NCI-H146 treated with DMSO at 0.1 percent for 48 hours (cell line): ENCODE results near the gene PLEKHG3.
"Not testable (repeated sequence)": the region's sequence is repeated elsewhere in the genome, so short reads cannot be mapped to it uniquely, and the experiment has no call there.

Source experiments
- DNase-seq: peaks from one replicate; lab custom pipeline; 2025; ENCODE audit not compliant: unreplicated experiment; lab: John Stamatoyannopoulos, UW

The PLEKHG3 gene

DNA sequence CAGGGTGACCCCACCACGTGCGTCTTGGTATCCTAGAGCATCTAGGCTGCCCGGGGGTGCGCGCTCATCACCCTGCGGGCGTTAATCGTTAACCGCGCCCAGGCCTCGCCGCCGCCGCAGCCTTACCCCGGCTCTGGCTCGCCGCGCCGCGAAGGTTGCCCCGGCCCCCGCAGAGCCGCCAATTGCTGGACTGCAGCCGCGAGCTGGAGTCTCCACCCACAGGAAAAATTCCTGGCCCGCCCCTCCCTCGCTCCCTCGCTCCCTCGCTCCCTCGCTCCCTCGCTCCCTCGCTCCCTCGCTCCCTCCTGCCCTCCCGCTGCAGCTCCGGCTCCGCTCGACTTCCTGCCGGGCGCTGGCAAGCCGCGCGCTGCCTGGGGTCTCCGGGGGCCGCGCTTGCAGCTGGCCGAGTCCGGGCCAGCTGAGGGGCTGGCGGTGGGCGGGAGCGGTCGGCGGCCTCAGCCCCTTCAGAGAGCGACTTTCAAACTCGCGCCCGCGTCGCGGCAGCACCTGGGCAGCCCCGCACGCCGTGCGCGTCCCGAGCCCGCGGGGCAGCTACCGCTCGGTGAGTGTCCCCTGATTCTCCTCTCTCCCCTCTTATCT lies at the start of gene PLEKHG3:
Gene PLEKHG3 (plus strand): TSS at position 282 of the 600 bp plus-strand sequence. CDS start 23,208 bp downstream, outside the sequence.
- peak; percentile 65 for DNase-seq

DNA sequence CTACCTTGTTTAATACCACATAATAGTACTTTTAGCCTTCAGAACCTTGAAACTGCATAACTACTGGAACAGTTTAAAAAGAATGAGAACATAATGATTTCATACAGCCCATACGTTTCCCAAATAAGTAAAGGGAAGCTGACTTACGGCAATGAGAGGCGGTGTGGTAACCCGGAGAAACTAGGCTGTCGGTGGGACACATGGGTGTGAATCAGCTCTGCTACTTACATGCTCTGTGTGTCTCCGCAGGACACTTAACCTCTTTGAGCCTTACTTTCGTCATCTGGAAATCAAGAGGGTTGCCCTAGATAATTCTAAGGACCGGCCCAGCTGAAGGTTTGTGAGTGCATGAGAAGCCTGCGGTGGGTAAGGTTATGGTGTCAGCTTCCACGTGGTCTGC lies 49.3 kb upstream of the PLEKHG3 start:
- no peak for DNase-seq

DNA sequence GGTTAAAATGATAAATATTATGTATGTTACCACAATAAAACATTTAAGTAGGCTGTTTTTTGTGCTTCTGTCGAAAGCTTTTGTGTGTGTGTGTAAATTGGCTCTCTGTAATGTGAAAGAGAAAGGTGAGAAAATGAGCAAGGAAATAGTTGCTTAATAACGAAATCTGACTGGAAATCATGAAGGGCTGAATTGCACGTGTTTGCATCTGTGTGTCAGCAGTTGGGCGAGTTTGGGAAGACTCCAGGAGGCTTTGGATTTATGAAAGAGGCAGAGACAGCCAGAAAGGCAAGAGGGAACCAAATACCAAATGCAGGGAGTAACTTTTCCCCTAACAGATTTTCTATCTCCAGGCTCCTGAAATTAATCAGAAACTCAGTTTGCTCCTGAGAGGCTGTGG lies 47.2 kb upstream of the PLEKHG3 start:
- no peak for DNase-seq

DNA sequence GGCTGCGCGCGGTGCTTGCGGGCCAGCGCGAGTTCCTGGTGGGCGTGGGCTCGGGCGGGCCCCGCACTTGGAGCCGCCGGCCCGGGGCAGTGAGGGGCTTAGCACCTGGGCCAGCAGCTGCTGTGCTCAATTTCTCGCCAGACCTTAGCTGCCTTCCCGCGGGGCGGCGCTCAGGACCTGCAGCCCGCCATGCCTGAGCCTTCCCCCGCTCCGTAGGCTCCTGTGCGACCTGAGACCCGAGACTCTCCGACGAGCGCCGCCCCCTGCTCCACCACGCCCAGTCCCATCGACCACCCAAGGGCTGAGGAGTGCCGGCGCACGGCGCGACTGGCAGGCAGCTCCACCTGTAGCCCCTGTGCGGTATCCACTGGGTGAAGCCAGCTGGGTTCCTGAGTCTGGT lies 46.0 kb upstream of the PLEKHG3 start:
- no peak for DNase-seq

DNA sequence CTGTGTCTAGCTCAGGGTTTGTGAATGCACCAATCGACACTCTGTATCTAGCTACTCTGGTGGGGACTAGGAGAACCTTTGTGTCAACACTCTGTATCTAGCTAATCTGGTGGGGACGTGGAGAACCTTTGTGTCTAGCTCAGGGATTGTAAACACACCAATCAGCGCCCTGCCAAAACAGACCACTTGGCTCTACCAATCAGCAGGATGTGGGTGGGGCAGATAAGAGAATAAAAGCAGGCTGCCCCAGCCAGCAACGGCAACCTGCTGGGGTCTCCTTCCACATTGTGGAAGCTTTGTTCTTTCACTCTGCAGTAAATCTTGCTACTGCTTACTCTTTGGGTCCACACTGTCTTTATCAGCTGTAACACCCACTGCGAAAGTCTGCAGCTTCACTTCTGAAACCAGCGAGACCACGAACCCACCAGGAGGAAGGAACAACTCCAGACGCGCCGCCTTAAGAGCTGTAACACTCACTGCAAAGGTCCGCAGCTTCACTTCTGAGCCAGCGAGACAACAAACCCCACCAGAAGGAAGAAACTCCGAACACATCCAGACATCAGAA lies 45.4 kb upstream of the PLEKHG3 start:
- DNase-seq = not testable (repeated sequence)

DNA sequence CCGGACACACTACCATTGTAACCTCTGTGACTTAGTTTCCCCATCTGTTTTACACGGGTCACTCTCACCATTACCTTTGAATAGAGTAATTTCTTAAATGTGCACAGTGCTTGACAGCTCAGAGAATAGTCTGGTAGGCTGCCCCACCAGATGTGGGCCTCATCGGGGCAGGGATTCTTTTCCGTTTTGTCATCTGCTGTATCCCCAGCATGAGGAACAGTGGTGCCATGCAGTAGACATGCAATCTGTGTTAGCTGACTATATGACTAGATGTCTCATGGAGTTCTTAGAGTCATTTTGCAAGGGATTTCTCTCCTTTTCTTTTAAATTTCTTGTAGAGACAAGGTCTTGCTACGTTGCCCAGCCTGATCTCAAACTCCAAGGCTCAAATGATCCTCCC lies 44.9 kb upstream of the PLEKHG3 start:
- DNase-seq = no peak

DNA sequence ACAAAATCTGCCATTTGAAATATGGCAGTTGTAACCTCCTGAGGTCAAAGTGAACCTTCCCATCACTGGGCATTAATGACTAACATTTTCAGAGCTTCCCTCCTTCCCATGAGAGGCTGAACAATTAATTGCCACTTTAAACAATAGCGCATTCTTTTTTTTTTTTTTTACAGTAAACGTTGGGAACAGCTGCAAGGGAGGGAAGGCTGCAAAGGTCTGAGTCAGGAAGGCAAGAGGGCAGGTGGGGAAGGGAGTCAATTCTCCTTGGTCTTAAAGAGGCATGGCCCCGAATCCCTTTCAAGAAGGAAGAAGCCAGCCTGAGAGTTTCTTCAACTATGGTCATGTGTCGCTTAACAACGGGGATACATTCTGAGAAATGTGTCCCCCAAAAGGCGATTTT lies 41.0 kb upstream of the PLEKHG3 start:
- DNase-seq = peak; percentile 59

DNA sequence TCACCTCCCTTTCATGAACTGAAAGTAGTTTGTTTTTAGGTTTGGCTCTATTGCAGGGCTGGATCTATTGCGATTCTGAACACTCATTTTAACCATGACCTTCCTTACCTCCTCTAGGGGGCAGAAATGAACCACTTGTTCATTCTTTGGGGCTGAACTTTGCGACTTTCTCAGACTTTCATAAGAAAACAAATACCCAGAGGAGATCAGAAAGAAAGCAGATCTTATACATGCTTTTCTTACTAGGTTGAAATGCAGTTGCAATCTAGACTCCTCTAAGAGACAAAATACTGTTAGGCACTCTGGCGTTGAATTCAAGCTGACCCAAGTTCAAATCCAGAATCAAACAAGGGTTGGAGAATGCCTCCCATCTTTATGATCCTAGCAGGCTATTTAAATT lies 32.6 kb upstream of the PLEKHG3 start:
- DNase-seq = peak; percentile 8

DNA sequence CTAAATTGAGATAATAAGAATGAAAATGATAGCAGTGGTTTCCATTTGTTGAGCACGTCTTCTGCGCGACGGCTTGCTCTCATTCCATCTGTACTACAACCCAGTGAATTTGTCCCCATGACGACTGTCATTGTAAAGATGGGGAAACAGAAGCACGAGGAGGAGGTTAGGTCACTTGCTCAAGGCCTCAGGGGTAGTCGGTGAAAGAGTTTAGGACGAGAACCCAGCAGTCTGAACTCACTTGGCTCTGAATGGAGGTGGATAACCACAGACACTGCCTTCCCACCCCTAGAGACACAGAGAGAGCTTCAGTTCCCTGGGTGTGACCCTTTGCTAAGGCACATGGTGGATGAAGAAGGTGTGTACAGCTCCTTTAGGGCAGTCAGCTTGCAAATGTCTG lies 30.9 kb upstream of the PLEKHG3 start:
- no peak for DNase-seq

DNA sequence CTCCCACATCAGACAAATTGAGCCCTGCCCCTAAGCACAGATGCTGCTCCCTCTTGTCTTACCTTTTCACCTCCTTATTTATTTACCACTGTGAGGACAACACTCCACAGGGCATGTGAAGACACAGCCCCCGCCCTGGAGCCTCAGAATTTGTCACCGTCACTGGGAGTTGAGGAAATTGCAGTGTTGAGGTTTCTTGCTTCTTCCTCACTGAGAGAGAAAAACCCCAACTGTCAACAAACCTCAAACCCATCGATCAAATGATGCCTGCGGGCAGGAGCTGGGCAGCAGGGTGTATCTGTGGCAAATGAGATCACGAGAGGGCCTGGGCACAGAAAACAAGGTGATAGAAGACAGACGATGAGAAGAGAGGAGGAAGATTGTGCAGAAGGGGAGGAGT lies 30.5 kb upstream of the PLEKHG3 start:
- DNase-seq = no peak

DNA sequence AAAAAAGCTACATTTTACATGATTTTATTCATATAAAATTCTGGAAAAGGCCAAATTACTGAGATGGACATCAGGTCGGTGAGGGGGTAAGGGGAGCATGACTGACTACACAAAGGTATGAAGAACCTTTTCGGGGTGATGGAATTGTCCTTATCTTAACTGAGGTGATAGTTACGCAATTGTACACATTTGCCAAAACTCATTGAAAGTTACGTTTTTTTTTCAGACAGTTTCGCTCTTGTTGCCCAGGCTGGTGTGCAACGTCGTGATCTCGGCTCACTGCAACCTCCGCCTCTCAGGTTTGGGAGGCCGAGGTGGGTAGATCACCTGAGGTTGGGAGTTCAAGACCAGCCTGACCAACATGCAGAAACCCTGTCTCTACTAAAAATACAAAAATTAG lies 29.4 kb upstream of the PLEKHG3 start:
- no peak for DNase-seq

DNA sequence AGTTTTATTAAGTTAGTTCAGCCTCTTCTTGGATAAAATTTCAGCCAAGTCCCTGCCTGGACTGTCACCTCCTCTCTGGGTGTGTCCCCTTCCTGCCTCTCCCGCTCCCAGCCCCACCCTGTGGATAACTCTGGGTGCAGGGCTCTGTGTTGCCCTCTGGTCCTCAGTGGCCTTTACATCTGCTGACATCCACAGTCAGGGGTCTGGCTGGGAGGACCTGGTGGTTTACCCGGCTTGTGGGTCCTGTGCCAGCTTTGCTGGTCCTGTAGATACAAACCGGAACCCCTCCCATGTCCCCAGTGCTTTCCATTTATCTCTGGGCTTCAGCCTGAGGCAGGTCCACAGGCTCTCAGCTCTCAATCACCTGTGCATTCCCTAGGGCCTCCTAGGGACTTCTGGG lies 28.9 kb upstream of the PLEKHG3 start:
- no peak for DNase-seq

DNA sequence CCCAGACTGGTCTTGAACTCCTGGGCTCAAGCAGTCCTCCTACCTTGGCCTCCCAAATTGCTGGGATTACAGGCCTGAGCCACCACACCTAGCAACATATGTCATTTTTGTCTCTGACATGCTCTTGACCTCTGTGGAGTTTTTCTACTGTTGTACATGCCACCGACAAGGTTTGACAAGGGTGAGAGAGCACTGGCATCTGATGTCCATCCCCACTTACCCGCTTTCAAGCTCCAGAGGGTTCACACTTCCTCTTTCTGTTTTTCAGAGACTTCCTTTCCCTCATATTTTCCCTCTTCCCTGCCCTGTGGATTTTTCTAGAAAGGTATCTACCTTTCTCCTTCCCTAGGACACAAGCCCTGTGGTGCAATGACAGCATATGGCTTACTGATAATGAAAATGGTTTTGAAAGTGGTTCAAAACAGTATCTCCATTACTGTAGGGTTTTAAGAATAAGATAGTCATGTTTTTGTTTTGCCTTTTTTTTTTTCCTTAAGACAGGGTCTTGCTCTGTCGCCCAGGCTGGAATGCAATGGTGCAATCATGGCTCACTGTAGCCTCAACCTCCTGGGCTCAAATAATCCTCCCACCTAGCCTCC lies 27.7 kb upstream of the PLEKHG3 start:
- no peak for DNase-seq

DNA sequence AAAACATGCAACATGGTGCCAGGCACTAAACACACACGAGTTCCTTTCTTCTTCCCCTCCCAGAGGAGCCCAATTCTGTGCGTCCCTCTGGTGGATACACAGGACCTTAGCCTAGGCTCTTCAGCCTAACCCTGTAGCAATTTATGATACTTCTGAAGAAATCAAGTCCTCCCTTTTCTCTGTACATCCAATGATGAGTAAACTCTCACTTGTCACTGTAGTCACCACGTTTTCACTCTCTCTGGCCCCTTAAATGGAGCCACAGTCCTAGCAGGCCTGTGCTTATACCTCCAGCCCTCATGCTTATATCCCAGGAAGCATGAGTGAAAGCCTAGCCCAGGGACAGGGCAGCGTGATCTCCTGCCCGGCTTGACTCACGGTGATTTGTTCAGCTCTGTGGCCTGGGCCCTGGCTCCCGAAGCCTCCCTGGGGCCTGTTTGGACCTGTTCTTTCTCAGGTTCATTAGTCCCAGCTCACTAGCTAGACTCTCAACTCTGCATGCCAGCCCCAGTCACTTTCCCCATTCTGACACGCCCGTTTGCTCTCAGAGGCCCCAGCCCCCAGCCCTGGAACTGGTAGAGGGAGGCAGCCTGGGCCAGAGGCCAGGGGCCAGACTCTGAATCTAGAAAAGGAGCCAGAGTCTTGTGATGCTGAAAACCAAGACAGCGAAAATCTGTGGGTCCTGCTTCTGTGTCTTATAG lies 24.1 kb upstream of the PLEKHG3 start:
- DNase-seq = no peak

DNA sequence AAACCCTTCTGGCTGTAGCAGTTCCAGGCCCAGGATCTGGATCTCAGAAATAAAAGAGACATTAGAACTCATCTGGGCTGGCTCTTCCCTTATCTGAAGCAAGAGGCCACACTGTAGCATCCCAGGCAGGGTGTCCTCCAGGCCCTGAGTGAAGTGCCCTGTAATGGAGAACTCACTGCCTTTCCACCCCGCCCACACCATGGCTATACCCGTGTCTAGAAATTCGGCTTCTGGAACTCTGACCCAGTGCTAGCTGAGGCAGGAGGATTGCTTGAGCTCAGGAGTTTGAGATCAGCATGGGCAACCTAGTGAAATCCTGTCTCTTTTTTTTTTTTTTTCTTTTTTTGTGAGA lies 23.5 kb upstream of the PLEKHG3 start:
- no peak for DNase-seq

DNA sequence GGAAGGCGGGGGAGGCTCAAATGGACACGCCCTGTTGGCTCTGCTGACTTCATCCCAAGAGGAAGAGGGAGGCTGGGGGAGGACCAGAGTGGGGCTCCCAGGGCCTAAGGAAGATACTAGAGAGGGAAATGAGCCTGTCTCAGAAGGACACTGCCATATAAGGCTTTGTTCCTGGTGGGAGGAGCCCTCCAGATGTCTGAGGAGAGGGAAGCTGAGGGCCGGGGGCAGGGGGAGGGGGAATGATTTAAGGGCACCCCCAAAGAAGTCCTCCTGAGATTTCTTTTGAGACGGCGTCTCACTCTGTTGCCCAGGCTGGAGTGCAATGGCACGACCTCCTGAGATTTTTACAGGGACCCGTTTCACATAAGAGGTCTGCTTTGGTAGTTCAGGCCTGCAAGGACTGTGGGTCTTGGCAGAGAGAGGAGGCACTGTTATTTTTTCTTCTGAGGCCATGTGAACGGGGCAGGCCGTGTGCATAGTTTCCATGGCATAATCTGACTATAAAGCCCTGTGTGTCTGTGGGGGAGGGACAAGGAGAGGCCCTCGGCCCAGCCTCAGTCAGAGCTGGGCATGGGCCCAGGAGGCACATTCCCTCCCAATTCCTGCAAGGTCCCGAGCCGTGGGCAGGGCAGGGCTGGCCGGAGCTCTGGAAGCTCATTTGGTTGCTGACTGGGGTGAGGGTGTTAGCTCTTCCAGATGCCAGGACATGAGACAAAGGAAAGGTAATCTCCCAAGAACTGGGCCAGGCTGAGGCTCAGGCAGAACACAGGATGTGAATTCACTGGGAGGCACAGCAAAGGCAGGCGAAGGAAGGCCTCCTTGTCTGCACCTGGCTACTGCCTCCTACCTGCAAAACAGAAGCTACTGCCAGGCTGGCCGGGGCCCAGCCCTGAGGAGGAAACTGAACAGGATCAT lies 22.2 kb upstream of the PLEKHG3 start:
- DNase-seq = no peak

DNA sequence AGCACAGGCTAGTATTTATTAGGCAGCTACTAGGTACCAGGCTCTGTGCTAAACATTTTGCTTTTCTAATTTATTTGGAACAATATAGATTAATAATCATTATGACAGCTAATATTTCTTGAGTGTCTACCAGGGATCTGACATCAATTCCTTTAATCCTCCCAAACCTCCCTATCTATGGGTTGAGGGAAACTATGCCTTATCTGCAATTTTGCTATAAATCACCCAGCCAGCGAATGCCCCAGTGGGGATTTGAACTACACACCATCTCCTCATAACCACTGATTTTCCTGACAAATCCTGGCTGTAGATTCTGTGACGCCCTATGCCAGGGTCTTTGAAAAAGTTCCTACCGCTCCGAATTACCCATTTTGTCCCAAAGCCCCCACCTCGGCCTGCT lies 21.4 kb upstream of the PLEKHG3 start:
- DNase-seq = no peak

DNA sequence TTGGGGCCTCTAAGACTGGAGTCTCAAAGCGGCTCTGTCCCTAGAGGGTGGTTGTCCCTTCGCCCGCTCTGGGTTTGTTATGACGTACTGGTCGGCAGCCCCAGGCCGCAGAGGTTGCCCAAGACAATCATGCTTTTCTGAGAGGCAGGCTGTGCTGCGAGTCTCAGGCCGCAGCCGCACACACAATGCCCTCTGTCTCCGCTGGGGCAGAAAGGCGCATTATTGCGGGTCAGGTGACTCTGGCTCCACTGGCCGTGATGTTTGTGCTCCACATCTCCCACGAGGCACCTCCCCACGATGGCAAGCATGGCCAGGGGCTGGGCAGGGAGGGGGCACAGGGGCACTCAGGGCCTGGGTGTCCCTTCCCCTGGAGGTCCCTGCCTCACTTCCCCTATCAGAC lies 21.0 kb upstream of the PLEKHG3 start:
- no peak for DNase-seq

DNA sequence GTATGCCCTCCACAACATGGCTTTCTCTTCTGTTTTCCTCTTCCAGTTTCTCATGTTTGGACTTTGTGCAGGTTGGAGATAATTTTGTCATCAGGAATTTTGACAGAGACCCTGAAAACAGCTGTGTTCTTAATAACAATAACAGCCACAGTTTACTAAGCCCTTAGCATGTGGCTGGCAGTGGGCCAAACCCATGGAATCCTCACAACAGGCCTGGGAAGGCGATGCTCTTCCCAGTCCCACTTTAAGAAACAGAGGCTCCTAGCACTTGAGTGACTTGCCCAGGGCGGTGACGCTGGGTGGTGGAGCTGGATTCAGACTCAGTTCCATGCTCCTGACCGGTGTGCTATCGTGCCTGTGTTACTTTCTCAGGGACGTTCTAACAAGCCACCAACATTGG lies 20.1 kb upstream of the PLEKHG3 start:
- no peak for DNase-seq

DNA sequence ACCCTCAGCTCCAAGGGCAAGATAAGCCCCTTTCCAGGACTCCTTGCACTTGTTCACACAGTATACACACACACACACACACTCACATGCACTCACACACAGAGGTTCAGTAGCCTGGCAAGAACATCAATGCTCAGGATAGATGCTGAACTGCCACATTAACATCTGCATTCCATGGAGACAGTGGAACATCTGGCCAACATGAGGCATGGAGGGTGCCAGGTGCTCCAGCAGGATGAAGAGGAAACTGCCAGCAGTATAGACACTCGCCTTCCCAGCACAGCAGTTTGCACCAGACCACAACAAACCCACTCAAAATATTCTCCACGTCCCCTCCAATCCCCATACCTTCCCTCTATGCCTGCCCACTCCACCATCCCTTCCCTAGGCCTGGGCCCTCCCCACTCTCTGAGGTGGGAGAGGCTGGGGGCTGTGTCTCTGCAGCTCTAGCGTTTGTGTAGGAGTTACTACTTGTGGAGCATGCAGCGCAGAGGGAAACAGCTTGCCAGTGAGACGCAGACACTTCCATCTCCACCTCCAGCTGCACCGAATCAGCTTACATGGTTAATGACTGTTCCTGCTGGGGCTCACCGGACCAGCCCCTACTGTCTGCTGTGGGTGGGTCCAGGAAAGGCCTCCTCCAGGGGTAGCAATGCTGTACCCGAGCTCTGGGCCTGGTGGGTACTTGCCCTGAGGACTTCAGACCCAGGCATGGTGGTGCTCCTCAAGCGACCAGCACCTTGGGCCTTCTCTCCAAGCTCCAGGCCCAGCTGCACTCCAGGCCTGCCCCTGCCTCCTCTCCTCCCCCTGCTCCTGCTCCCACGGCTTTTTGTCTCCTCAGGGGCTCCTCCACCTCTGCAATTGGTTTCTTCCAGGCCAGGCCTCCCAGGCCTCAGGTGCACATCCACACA lies 18.6 kb upstream of the PLEKHG3 start:
- DNase-seq = no peak
